ENCODE measurements around the gene CTNND2.

The CTNND2 gene

GRCh38 chr5:11468334-11469039, 435.8 kb downstream of the CTNND2 start:
- no peaks in the 10 kb centered on the region for H3K9me3 ChIP-seq (replicated peaks in 1 of 11)
- H3K4me3 ChIP-seq: no peak overlapping the region
- H3K9ac ChIP-seq: no peak overlapping the region
- no peak for TF ChIP-seq Cebpa-rat (IDR thresholded peaks at IDR 0.05)
- H3K27ac ChIP-seq: no peak overlapping the region
- H3K4me2 ChIP-seq: no peak overlapping the region
- H3K36me3 ChIP-seq: no peaks in the 10 kb centered on the region
- no peaks in the 10 kb centered on the region for H4K20me1 ChIP-seq
- 0 out of 20 replicates have a peak, but pooled peaks cover 0 to 5% (median 0%) of the 10 kb centered on the region in 10 experiments for H3K4me1 ChIP-seq
- no peaks in the 10 kb centered on the region for H3K27me3 ChIP-seq

GRCh38 chr5:11467588-11467987, 436.7 kb downstream of the CTNND2 start:
- Histone ChIP-seq H3K9ac (no peak overlapping the region), H3K4me2 (no peak overlapping the region), H3K36me3 (no peaks in the 10 kb centered on the region), H3K27me3 (no peaks in the 10 kb centered on the region), H4K20me1 (no peaks in the 10 kb centered on the region), H3K27ac (no peak overlapping the region), H3K4me1 (0 out of 20 replicates have a peak, but pooled peaks cover 0 to 5% (median 0%) of the 10 kb centered on the region in 10 experiments), H3K4me3 (no peak overlapping the region), H3K9me3 (replicated peaks in 1 of 11) (no peaks in the 10 kb centered on the region)
- no peak for TF ChIP-seq Cebpa-rat (IDR thresholded peaks at IDR 0.05)

- Histone ChIP-seq H3K9me3 (replicated peaks in 1 of 11) (no peaks in the 10 kb centered on the region), H3K36me3 (no peaks in the 10 kb centered on the region), H3K27me3 (no peaks in the 10 kb centered on the region), H4K20me1 (no peaks in the 10 kb centered on the region), H3K4me2 (no peak overlapping the region), H3K4me1 (no peaks in the 10 kb centered on the region; a peak in 1 of 20 replicates), H3K27ac (no peak overlapping the region), H3K9ac (no peak overlapping the region), H3K4me3 (no peak overlapping the region)
- TF ChIP-seq Cebpa-rat (IDR thresholded peaks at IDR 0.05): no peak
These were observed 444.5 kb downstream of the CTNND2 start for GRCh38 chr5:11459716-11460115.

GRCh38 chr5:11455505-11455904, 448.7 kb downstream of the CTNND2 start:
- no peak overlapping the region for H3K4me3 ChIP-seq
- H3K27ac ChIP-seq: no peak overlapping the region
- no peak overlapping the region for H3K9ac ChIP-seq
- no peaks in the 10 kb centered on the region for H3K27me3 ChIP-seq
- TF ChIP-seq Cebpa-rat (IDR thresholded peaks at IDR 0.05): no peak
- no peaks in the 10 kb centered on the region for H3K36me3 ChIP-seq
- no peak overlapping the region for H3K4me2 ChIP-seq
- H3K4me1 ChIP-seq: peaks cover 0 to 6% (median 0%) of the 10 kb centered on the region in 10 experiments; a peak in 2 of 20 replicates
- H4K20me1 ChIP-seq: no peaks in the 10 kb centered on the region
- no peaks in the 10 kb centered on the region for H3K9me3 ChIP-seq (replicated peaks in 1 of 11)

DNA sequence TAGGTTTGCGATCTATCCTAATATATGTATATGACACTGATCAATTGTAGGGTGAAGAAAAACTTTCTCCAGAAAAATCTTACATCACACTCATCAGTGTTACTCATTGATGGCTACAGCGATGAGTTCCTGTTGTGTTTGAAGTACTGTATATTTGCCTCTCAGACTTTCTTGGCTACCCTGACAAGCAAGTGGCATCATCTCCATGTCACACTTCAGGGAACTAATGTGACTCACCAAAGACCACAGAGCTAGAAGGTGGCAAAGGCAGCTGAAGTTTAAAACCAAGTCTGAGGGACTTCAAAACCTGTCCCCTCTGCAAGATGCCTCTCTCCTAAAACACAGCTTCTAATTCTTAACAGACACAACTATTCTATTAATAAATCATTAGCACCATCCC, 451.4 kb downstream of the CTNND2 start:
- no peaks in the 10 kb centered on the region for H3K27me3 ChIP-seq
- no peak overlapping the region for H3K27ac ChIP-seq
- no peak overlapping the region for H3K4me2 ChIP-seq
- H4K20me1 ChIP-seq: no peaks in the 10 kb centered on the region
- H3K9ac ChIP-seq: no peak overlapping the region
- no peaks in the 10 kb centered on the region for H3K36me3 ChIP-seq
- H3K4me3 ChIP-seq: no peak overlapping the region
- peaks cover 0 to 6% (median 0%) of the 10 kb centered on the region in 10 experiments; a peak in 2 of 20 replicates for H3K4me1 ChIP-seq
- H3K9me3 ChIP-seq (replicated peaks in 1 of 11): no peaks in the 10 kb centered on the region
- no peak for TF ChIP-seq Cebpa-rat (IDR thresholded peaks at IDR 0.05)

DNA sequence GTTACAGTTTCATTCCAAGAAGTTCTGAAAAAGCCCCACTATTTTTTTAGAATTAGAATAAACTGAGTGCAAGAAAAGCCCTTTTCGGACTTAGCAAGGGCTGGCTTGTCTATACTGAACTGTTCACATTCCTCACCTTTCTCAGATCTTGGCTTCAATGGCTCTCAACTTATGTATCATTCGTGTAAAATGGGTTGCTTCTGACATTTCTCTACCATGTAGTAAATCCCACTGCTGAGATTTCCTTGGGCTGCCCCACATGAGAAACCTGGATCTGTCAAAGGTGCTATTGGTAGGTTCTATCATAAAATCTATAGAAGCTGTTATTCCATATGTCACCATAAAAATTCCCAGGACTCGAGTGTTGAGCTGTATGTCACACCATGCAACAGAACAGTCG, 454.3 kb downstream of the CTNND2 start:
- Histone ChIP-seq H3K9ac (no peak overlapping the region), H3K27me3 (no peaks in the 10 kb centered on the region), H3K4me3 (no peak overlapping the region), H3K36me3 (no peaks in the 10 kb centered on the region), H3K4me1 (peaks cover 0 to 6% (median 0%) of the 10 kb centered on the region in 10 experiments; a peak in 1 of 20 replicates), H3K27ac (no peak overlapping the region), H3K9me3 (replicated peaks in 1 of 11) (no peaks in the 10 kb centered on the region), H4K20me1 (no peaks in the 10 kb centered on the region), H3K4me2 (no peak overlapping the region)
- no peak for TF ChIP-seq Cebpa-rat (IDR thresholded peaks at IDR 0.05)

- H4K20me1 ChIP-seq: no peaks in the 10 kb centered on the region
- no peaks in the 10 kb centered on the region for H3K9me3 ChIP-seq (replicated peaks in 1 of 11)
- peaks cover 0 to 6% (median 0%) of the 10 kb centered on the region in 10 experiments; a peak in 1 of 20 replicates for H3K4me1 ChIP-seq
- no peak overlapping the region for H3K4me2 ChIP-seq
- no peaks in the 10 kb centered on the region for H3K27me3 ChIP-seq
- H3K36me3 ChIP-seq: no peaks in the 10 kb centered on the region
- no peak overlapping the region for H3K9ac ChIP-seq
- H3K4me3 ChIP-seq: no peak overlapping the region
- no peak overlapping the region for H3K27ac ChIP-seq
- no peak for TF ChIP-seq Cebpa-rat (IDR thresholded peaks at IDR 0.05)
These were observed 455.0 kb downstream of the CTNND2 start for GRCh38 chr5:11449217-11449616.

DNA sequence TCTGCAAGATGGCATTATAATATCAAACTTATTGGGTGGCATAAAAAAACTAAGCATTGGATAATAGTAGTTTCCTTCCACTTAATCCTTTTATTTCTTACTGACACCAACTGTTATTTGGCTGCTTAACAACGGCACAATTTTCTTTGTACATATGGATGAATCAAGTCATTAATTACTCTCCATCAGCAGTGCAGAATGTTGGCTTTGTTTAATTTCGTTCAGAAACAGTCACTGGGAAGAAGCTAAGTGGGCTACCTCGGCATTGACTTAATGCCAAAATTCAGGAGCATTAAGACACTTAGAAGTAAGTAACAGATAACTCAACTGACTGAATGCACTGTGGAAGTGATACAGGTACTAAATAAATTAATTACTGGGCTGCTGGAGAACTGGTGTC, 460.4 kb downstream of the CTNND2 start:
- no peak for TF ChIP-seq Cebpa-rat (IDR thresholded peaks at IDR 0.05)
- Histone ChIP-seq H3K36me3 (no peaks in the 10 kb centered on the region), H3K27me3 (no peaks in the 10 kb centered on the region), H3K4me3 (no peak overlapping the region), H3K9me3 (replicated peaks in 1 of 11) (no peaks in the 10 kb centered on the region), H3K4me1 (no peaks in the 10 kb centered on the region), H4K20me1 (no peaks in the 10 kb centered on the region), H3K9ac (no peak overlapping the region), H3K4me2 (no peak overlapping the region), H3K27ac (no peak overlapping the region)

DNA sequence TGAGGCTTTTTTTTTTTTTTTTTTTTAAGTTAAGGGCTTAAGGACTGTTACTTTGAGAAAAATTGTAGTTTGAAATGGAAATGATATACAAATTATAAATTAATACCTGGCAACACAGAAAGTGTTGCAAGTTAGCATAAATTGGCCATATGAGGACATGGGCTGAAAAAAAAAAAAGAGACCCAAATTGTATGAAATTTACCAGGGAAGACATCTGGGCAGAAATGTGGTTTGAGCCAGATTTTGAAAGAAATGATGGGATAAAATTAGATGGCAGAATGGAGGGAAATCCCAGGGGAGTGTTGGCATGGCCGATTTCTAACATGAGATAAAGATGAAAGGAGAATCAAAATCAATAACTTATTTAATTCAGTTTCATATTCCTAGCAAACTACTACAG, 472.1 kb downstream of the CTNND2 start:
- Histone ChIP-seq H3K4me1 (no peaks in the 10 kb centered on the region), H3K4me2 (no peak overlapping the region), H3K9ac (no peak overlapping the region), H3K27ac (no peak overlapping the region), H4K20me1 (no peaks in the 10 kb centered on the region), H3K36me3 (no peaks in the 10 kb centered on the region), H3K9me3 (replicated peaks in 1 of 11) (no peaks in the 10 kb centered on the region), H3K27me3 (no peaks in the 10 kb centered on the region), H3K4me3 (no peak overlapping the region)
- no peak for TF ChIP-seq Cebpa-rat (IDR thresholded peaks at IDR 0.05)

DNA sequence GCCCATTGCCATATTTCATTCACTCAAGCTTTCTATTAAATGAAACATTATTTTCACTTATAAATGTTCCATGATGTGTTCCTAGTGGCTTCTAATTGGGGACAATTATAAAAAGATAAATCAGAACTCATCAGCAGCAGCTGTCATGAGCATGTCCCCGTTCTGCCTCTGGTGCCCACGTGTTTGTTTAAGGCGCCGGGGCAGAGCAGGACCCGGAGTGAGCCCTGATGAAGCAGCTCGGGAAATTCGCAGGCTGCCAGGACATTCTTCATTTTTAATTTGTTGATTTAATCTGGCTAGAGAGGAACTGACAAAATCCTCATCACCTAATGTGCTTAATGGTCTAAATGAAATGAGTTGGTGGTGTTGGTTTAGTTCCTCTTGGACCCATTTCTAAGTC, 475.0 kb downstream of the CTNND2 start:
- Histone ChIP-seq H3K4me1 (no peaks in the 10 kb centered on the region), H3K27me3 (no peaks in the 10 kb centered on the region), H3K36me3 (no peaks in the 10 kb centered on the region), H3K4me3 (no peak overlapping the region), H3K4me2 (no peak overlapping the region), H4K20me1 (no peaks in the 10 kb centered on the region), H3K9me3 (replicated peaks in 1 of 11) (no peaks in the 10 kb centered on the region), H3K9ac (no peak overlapping the region), H3K27ac (no peak overlapping the region)
- TF ChIP-seq Cebpa-rat (IDR thresholded peaks at IDR 0.05): no peak
